GM12878 (cell line): ENCODE data around the gene GRIK4. TPM values are rescaled to one million over a fixed set of nuclear protein-coding genes. Genes with fewer than 3 reads are reported as not detected.

ENCODE experiments used
- ATAC-seq: fragments of 200-7000 bp; cut with Tn5 transposase; 3 replicates; pipeline ENCODE4 v1.9.1; 2020; ENCODE audit warnings: mild to moderate bottlenecking, moderate library complexity
- BruUV-seq: library from RNA; stranded (reverse); fragments of 400-500 nt; replicated peaks from 2 replicates; lab custom pipeline; 2021; lab: Mats Ljungman, UMichigan
- CTCF ChIA-PET: fragments of 300-600 bp; sonication (Branson Sonifier 250); formaldehyde crosslinking; extraction: SDS; loops from one replicate; lab custom pipeline; 2021; ENCODE audit warnings: inconsistent platforms; lab: Yijun Ruan, JAX
- POLR2A ChIA-PET: fragments of 350-600 bp; formaldehyde crosslinking; extraction: SDS; loops from one replicate; lab custom pipeline; 2021; ENCODE audit warnings: inconsistent platforms; lab: Charles Lee
- RAD21 ChIA-PET: fragments of 300-600 bp; sonication (Branson Sonifier 250); formaldehyde crosslinking; loops from one replicate; lab custom pipeline; 2023; ENCODE audit warnings: antibody characterized with exemption; ENCODE audit not compliant: unreplicated experiment; lab: Charles Lee
- SMC1A ChIA-PET: fragments of 300-600 bp; sonication (Branson Sonifier 250); formaldehyde crosslinking; loops from one replicate; lab custom pipeline; 2023; ENCODE audit not compliant: unreplicated experiment, uncharacterized antibody; lab: Charles Lee
- DNase-seq: peaks from one replicate; pipeline ENCODE4 v3.0.0-alpha.2; 2011; ENCODE audit warnings: low read depth, low spot score
- FAIRE-seq: peaks from 3 replicates; lab custom pipeline; 2011; peaks lifted over from hg19 to GRCh38; lab: Jason Lieb, UNC
- H2AFZ ChIP-seq: 2 replicates; pipeline ENCODE4 v1.6.0; 2011; ENCODE audit warnings: low read depth, low read length, control low read depth; ENCODE audit not compliant: control insufficient read depth
- H3K27ac ChIP-seq: 2 replicates; pipeline ENCODE4 v1.5.1; 2011; ENCODE audit warnings: control low read depth; ENCODE audit not compliant: control insufficient read depth, insufficient read depth
- H3K27me3 ChIP-seq, 2 experiments: replicated peaks in 1 of 2; 2 replicates each; pipeline versions ENCODE4 v1.6.0 to v1.6.1; 2011; ENCODE audit warnings: low read length in 1 of 2; ENCODE audit not compliant: control insufficient read depth in 2 of 2, insufficient read depth in 2 of 2
- H3K36me3 ChIP-seq, 2 experiments: 2 replicates each; pipeline ENCODE4 v1.5.1; 2011; ENCODE audit warnings: low read length in 1 of 2; ENCODE audit not compliant: control insufficient read depth in 2 of 2, insufficient read depth in 2 of 2
- H3K4me1 ChIP-seq: 2 replicates; pipeline ENCODE4 v1.6.1; 2011; ENCODE audit warnings: mild to moderate bottlenecking, low read length, moderate library complexity, mixed read lengths; ENCODE audit not compliant: control insufficient read depth, insufficient read depth
- H3K4me2 ChIP-seq: 2 replicates; pipeline ENCODE4 v1.6.0; 2011; ENCODE audit warnings: control low read depth; ENCODE audit not compliant: control insufficient read depth, insufficient read depth
- H3K4me3 ChIP-seq: fragments of 200-600 bp; sonication (generic); 2 replicates; pipeline ENCODE4 v1.5.1; 2016
- H3K79me2 ChIP-seq: 2 replicates; pipeline ENCODE4 v1.6.0; 2011; ENCODE audit warnings: low read length; ENCODE audit not compliant: control insufficient read depth, insufficient read depth
- H3K9ac ChIP-seq: 2 replicates; pipeline ENCODE4 v1.8.0; 2011; ENCODE audit warnings: low read length, control low read depth, mixed read lengths; ENCODE audit not compliant: control insufficient read depth, insufficient read depth
- H3K9me3 ChIP-seq: replicated peaks from 3 replicates; pipeline ENCODE4 v1.5.1; 2011; ENCODE audit warnings: mild to moderate bottlenecking, low read length; ENCODE audit not compliant: control insufficient read depth, insufficient read depth
- H4K20me1 ChIP-seq: 2 replicates; pipeline ENCODE4 v1.6.0; 2011; ENCODE audit not compliant: control insufficient read depth, insufficient read depth
- ATF7 ChIP-seq: fragments of 450-650 bp; IDR thresholded peaks from 2 replicates; pipeline ENCODE4 v1.6.1; 2016; ENCODE audit warnings: low read depth, mild to moderate bottlenecking
- IRF4 ChIP-seq: IDR thresholded peaks from 2 replicates; pipeline ENCODE4 v1.6.1; 2011; ENCODE audit warnings: low read depth, low read length
- KDM1A ChIP-seq: fragments of 200-600 bp; sonication (generic); IDR thresholded peaks from 2 replicates; pipeline ENCODE4 v1.6.1; 2016; ENCODE audit warnings: borderline replicate concordance
- MLLT1 ChIP-seq: fragments of 450-650 bp; IDR thresholded peaks from 2 replicates; pipeline ENCODE4 v1.6.1; 2016; ENCODE audit warnings: mild to moderate bottlenecking
- NR2C2 ChIP-seq: IDR thresholded peaks from 2 replicates; pipeline ENCODE4 v1.6.1; 2011; ENCODE audit warnings: borderline replicate concordance, low read depth; ENCODE audit not compliant: control insufficient read depth, insufficient read length
- PML ChIP-seq: IDR thresholded peaks from 2 replicates; pipeline ENCODE4 v1.6.1; 2012; ENCODE audit warnings: low read length, inconsistent platforms
- POLR2AphosphoS5 ChIP-seq: IDR thresholded peaks from 2 replicates; pipeline ENCODE4 v1.6.1; 2011; ENCODE audit warnings: mild to moderate bottlenecking, low read length, inconsistent platforms
- PRDM15 ChIP-seq: fragments of 450-650 bp; formaldehyde crosslinking; IDR thresholded peaks from 2 replicates; pipeline ENCODE4 v1.4.0; 2020; ENCODE audit warnings: mild to moderate bottlenecking, moderate library complexity
- STAT3 ChIP-seq: IDR thresholded peaks from 2 replicates; pipeline ENCODE4 v1.6.1; 2011; ENCODE audit warnings: low read depth, low read length, improper control_type of control experiment
- TBL1XR1 ChIP-seq: IDR thresholded peaks from 2 replicates; pipeline ENCODE4 v1.6.1; 2012; ENCODE audit warnings: low read depth, low read length, improper control_type of control experiment
- TCF3 ChIP-seq: IDR thresholded peaks from 2 replicates; pipeline ENCODE4 v1.6.1; 2012; ENCODE audit warnings: low read depth, mild to moderate bottlenecking, low read length, borderline replicate concordance; ENCODE audit not compliant: insufficient read depth
- YBX1 ChIP-seq: fragments of 450-650 bp; IDR thresholded peaks from 2 replicates; pipeline ENCODE4 v1.6.1; 2016; ENCODE audit warnings: antibody characterized with exemption
- ZNF24 ChIP-seq: fragments of 450-650 bp; IDR thresholded peaks from 2 replicates; pipeline ENCODE4 v1.6.1; 2017; ENCODE audit warnings: antibody characterized with exemption, mild to moderate bottlenecking
- whole genome bisulfite sequencing: methylation state at CpG from one replicate; pipeline ENCODE4 v1.1.6; 2016; ENCODE audit warnings: low lambda C conversion rate; ENCODE audit not compliant: insufficient replicate concordance, insufficient coverage; ENCODE audit errors: missing lambda C conversion rate; 5-methylcytosine and 5-hydroxymethylcytosine counted together
- in situ Hi-C: fragments of 300-500 bp; cut with MboI; formaldehyde crosslinking; loops from 9 replicates; pipeline ENCODE4 v1.14.3; 2018; ENCODE audit warnings: mixed read lengths
- intact Hi-C: fragments of 100-400 bp; cut with micrococcal nuclease; formaldehyde crosslinking; loops from one replicate; pipeline ENCODE4 v1.14.2; 2022; ENCODE audit not compliant: unreplicated experiment
- polyA plus RNA-seq, 11 experiments: library from polyadenylated mRNA; depleted of rRNA in 4 of 11; unstranded in 6 of 11; stranded (reverse) in 5 of 11; fragments of >200 nt; fragmentation: Nextera tagmentation in 4 of 11; fragmentation: Illumina TruSeq in 1 of 11; extraction: Ambion mirVana in 4 of 11; extraction: Trizol in 1 of 11; gene quantifications; 1 replicate in 1 of 11; 2 replicates in 10 of 11; pipeline versions ENCODE4 v1.2.1 to v1.2.3, GENCODE V29; 2011 to 2016; ENCODE audit warnings: inconsistent platforms in 2 of 11, missing spikeins in 2 of 11, low read depth in 1 of 11
- total RNA-seq, 4 experiments: library from RNA; depleted of rRNA in 3 of 4; stranded (reverse); fragments of >200 nt in 3 of 4; fragmentation: Illumina TruSeq in 1 of 4; extraction: Trizol in 1 of 4; gene quantifications; 2 replicates each; pipeline versions ENCODE4 v1.2.1 to v1.2.3, GENCODE V29; 2013 to 2021
- TF ChIP-seq, protein P1 (sequence below): IDR thresholded peaks from 2 replicates; pipeline ENCODE4 v1.6.1; 2012; ENCODE audit warnings: low read length, inconsistent platforms

GRIK4 gene
- total and polyA plus RNA-seq, 10 of the 15 experiments (the other 5 are each of a cell fraction or from before 2014, with no cell fraction given) = 0.33 to 3.6 (median 0.72) TPM

DNA sequence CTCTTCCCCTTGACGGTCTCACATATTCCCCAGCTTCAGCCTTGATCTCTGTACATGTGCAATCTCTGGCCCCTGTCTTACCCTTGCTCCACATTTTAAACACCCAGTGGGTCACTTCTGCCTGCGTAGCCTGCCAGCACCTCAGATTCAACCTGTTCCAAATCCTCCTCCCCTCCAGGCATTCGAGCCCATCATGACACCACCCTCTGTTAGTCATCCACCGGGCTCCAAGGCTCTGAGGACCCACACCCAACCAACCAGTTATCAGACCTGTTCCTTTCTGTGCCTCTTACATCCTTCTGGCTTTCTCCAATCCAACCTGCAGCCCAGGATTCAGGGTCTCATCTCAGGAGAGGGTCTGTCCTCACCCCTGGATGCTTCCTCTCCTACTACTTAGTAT lies 392.6 kb downstream of the GRIK4 start:
- no peak overlapping the region for H3K27ac ChIP-seq
- BruUV-seq = no TSS peak
- SMC1A ChIA-PET = no interaction called here
- no peak overlapping the region for H3K9ac ChIP-seq
- ATAC-seq (no peak), DNase-seq (no peak), FAIRE-seq (no peak)
- no peaks in the 10 kb centered on the region for H3K79me2 ChIP-seq
- H3K4me3 ChIP-seq = no peak overlapping the region
- POLR2A ChIA-PET = no interaction called here
- H3K4me1 ChIP-seq = no peaks in the 10 kb centered on the region
- no peaks in the 10 kb centered on the region; the same call in 2 of the 3 replicates for H3K9me3 ChIP-seq
- WGBS = 22% methylated on average over 4 of the region's 4 CpGs
- no peak overlapping the region for H2AFZ ChIP-seq
- in situ Hi-C loops = no loop called here
- H4K20me1 ChIP-seq = no peaks in the 10 kb centered on the region
- H3K4me2 ChIP-seq = no peak overlapping the region
- no peaks in the 10 kb centered on the region for H3K36me3 ChIP-seq
- CTCF ChIA-PET = interaction anchor here (1.6 kb wide), 1 partner anchor 9 kb away, joined by 7 read pairs; no protein-coding TSS in a partner anchor
- intact Hi-C loops = no loop called here
- RAD21 ChIA-PET = no interaction called here
- peaks cover 0 to 5% of the 10 kb centered on the region in 2 experiments; a peak in 2 of 4 replicates for H3K27me3 ChIP-seq
- TF ChIP-seq PRDM15 (CRISPR knock-in tag) = no peak
- TF ChIP-seq ATF7 = no peak
- TF ChIP-seq MLLT1 = no peak
- no peak for TF ChIP-seq STAT3
- no peak for TF ChIP-seq TCF3
- TF ChIP-seq, protein P1, sequence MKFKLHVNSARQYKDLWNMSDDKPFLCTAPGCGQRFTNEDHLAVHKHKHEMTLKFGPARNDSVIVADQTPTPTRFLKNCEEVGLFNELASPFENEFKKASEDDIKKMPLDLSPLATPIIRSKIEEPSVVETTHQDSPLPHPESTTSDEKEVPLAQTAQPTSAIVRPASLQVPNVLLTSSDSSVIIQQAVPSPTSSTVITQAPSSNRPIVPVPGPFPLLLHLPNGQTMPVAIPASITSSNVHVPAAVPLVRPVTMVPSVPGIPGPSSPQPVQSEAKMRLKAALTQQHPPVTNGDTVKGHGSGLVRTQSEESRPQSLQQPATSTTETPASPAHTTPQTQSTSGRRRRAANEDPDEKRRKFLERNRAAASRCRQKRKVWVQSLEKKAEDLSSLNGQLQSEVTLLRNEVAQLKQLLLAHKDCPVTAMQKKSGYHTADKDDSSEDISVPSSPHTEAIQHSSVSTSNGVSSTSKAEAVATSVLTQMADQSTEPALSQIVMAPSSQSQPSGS = no peak
- no peak for TF ChIP-seq PML
- TF ChIP-seq NR2C2 = no peak
- no peak for TF ChIP-seq TBL1XR1
- TF ChIP-seq YBX1 = no peak
- TF ChIP-seq POLR2AphosphoS5 = no peak
- TF ChIP-seq IRF4 = no peak
- no peak for TF ChIP-seq ZNF24
- TF ChIP-seq KDM1A = no peak
